ENCODE measurements around the gene SH3TC1.

Gene SH3TC1

DNA sequence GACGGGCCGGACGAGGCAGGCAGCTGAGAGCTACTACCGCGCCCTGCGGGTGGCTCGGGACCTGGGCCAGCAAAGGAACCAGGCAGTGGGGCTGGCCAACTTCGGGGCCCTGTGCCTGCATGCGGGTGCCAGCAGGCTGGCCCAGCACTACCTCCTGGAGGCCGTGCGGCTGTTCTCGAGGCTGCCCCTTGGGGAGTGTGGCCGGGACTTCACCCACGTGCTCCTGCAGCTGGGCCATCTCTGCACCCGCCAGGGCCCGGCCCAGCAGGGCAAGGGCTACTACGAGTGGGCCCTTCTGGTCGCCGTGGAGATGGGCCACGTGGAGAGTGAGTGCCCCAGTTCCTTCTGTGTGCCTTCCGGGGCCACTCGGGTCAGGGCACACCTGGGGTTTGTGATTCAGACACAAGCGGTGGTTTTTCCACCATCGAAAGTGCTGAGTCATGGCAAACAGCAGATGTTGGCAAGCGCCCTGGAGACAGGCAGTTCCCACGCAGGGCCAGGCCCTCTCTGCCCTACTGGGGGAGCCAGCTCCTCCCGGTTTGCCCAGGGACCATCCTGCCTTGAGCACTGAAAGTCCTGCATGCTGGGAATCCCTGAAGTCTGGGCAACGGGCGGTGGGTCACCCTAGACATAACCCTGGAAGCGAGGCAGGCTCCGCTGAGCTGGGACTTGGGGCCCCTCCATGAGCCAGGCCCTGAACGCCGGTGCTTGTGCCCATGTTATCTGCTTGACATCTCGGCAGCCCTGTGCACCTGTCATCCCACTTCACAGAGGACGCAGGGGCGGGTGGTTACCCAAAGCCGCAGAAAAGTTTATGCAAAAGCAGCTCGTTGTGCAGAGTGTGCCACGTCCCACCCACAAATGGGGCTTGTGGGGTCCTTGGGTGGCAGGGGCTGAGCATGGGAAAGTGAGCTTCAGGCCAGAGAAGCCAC lies 29.5 kb downstream of the SH3TC1 start:
- peak overlapping the region; percentile 37 for H3K4me3 ChIP-seq (ENCODE audit: low read length)
- H4K20me1 ChIP-seq (ENCODE audit: insufficient read depth, low read length): no peaks in the 10 kb centered on the region
- H3K27ac ChIP-seq (ENCODE audit: low read length): peak overlapping the region; percentile 79
- H2AFZ ChIP-seq (ENCODE audit: low read depth, low read length): no peak overlapping the region; the same call in 1 of the 2 replicates
- peaks cover 36% of the 10 kb centered on the region for H3K4me1 ChIP-seq (ENCODE audit: low read length)
- no peaks in the 10 kb centered on the region for H3K9me3 ChIP-seq (ENCODE audit: insufficient read depth, low read length)
- TF ChIP-seq CTCF (IDR thresholded peaks at IDR 0.05; ENCODE audit: low read depth, low read length) (no peak), EZH2phosphoT487 (IDR thresholded peaks at IDR 0.05; ENCODE audit: low read depth) (no peak)
- peaks cover 12% of the 10 kb centered on the region for H3K36me3 ChIP-seq (replicated peaks; ENCODE audit: low read depth, low read length)
- H3K27me3 ChIP-seq (ENCODE audit: low read depth, low read length): no peaks in the 10 kb centered on the region
- H3K79me2 ChIP-seq (ENCODE audit: low read length): peaks cover 10% of the 10 kb centered on the region
- peak overlapping the region; percentile 48; the same call in 1 of the 2 replicates for H3K9ac ChIP-seq (ENCODE audit: low read length)
- peak overlapping the region; percentile 54 for H3K4me2 ChIP-seq (ENCODE audit: low read length)

GRCh38 chr4:8229331-8229975 lies 30.4 kb downstream of the SH3TC1 start:
- peak overlapping the region; percentile 48; the same call in 1 of the 2 replicates for H3K9ac ChIP-seq (ENCODE audit: low read length)
- H3K4me2 ChIP-seq (ENCODE audit: low read length): peak overlapping the region; percentile 54

GRCh38 chr4:8230033-8230432 lies 30.9 kb downstream of the SH3TC1 start:
- Histone ChIP-seq H3K27ac (ENCODE audit: low read length) (peak overlapping the region; percentile 33), H3K27me3 (ENCODE audit: low read depth, low read length) (no peaks in the 10 kb centered on the region), H3K36me3 (replicated peaks; ENCODE audit: low read depth, low read length) (peaks cover 19% of the 10 kb centered on the region), H2AFZ (ENCODE audit: low read depth, low read length) (no peak overlapping the region), H3K4me1 (ENCODE audit: low read length) (peaks cover 42% of the 10 kb centered on the region), H3K4me2 (ENCODE audit: low read length) (peak overlapping the region; percentile 54), H3K9me3 (ENCODE audit: insufficient read depth, low read length) (no peaks in the 10 kb centered on the region), H4K20me1 (ENCODE audit: insufficient read depth, low read length) (no peaks in the 10 kb centered on the region), H3K79me2 (ENCODE audit: low read length) (peaks cover 10% of the 10 kb centered on the region), H3K9ac (ENCODE audit: low read length) (no peak overlapping the region; the same call in 1 of the 2 replicates), H3K4me3 (ENCODE audit: low read length) (no peak overlapping the region)
- no peak for TF ChIP-seq CTCF (IDR thresholded peaks at IDR 0.05; ENCODE audit: low read depth, low read length)
- no peak for TF ChIP-seq EZH2phosphoT487 (IDR thresholded peaks at IDR 0.05; ENCODE audit: low read depth)

More at GRCh38 chr4:8229331-8229975, 30.4 kb downstream of the SH3TC1 start:
- no peaks in the 10 kb centered on the region for H3K9me3 ChIP-seq (ENCODE audit: insufficient read depth, low read length)
- H3K79me2 ChIP-seq (ENCODE audit: low read length): peaks cover 10% of the 10 kb centered on the region
- H2AFZ ChIP-seq (ENCODE audit: low read depth, low read length): no peak overlapping the region
- H3K4me3 ChIP-seq (ENCODE audit: low read length): peak overlapping the region; percentile 37
- no peak for TF ChIP-seq CTCF (IDR thresholded peaks at IDR 0.05; ENCODE audit: low read depth, low read length)
- TF ChIP-seq EZH2phosphoT487 (IDR thresholded peaks at IDR 0.05; ENCODE audit: low read depth): no peak
- peaks cover 16% of the 10 kb centered on the region for H3K36me3 ChIP-seq (replicated peaks; ENCODE audit: low read depth, low read length)
- H3K27me3 ChIP-seq (ENCODE audit: low read depth, low read length): no peaks in the 10 kb centered on the region
- peak overlapping the region; percentile 79 for H3K27ac ChIP-seq (ENCODE audit: low read length)
- peaks cover 36% of the 10 kb centered on the region for H3K4me1 ChIP-seq (ENCODE audit: low read length)
- no peaks in the 10 kb centered on the region for H4K20me1 ChIP-seq (ENCODE audit: insufficient read depth, low read length)

DNA sequence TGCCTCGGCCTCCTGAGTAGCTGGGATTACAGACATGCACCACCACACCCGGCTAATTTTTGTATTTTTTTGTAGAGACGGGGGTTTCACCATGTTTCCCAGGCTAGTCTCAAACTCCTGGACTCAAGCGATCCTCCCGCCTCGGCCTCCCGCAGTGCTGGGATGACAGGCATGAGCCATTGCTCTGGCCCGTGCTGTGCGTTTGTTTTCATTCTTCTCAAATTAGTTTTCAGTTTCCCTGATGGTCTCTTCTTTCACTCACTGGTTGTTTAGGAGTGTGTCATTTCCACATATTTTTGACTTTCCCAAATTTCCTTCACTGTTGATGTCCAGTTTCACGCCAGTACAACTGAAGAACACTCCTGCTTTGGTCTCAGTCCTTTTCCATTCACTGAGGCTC lies 31.8 kb downstream of the SH3TC1 start:
- Histone ChIP-seq H3K79me2 (ENCODE audit: low read length) (peaks cover 10% of the 10 kb centered on the region), H3K27me3 (ENCODE audit: low read depth, low read length) (no peaks in the 10 kb centered on the region), H4K20me1 (ENCODE audit: insufficient read depth, low read length) (no peaks in the 10 kb centered on the region), H3K9me3 (ENCODE audit: insufficient read depth, low read length) (no peaks in the 10 kb centered on the region), H3K4me3 (ENCODE audit: low read length) (no peak overlapping the region), H3K27ac (ENCODE audit: low read length) (no peak overlapping the region; the same call in 1 of the 2 replicates), H2AFZ (ENCODE audit: low read depth, low read length) (no peak overlapping the region), H3K4me1 (ENCODE audit: low read length) (peaks cover 50% of the 10 kb centered on the region), H3K36me3 (replicated peaks; ENCODE audit: low read depth, low read length) (peaks cover 19% of the 10 kb centered on the region), H3K9ac (ENCODE audit: low read length) (no peak overlapping the region), H3K4me2 (ENCODE audit: low read length) (peak overlapping the region; percentile 54; the same call in 1 of the 2 replicates)
- TF ChIP-seq CTCF (IDR thresholded peaks at IDR 0.05; ENCODE audit: low read depth, low read length) (no peak), EZH2phosphoT487 (IDR thresholded peaks at IDR 0.05; ENCODE audit: low read depth) (no peak)
